H1 (cell line): ENCODE results near the gene ANKRD60. TPM values are rescaled to one million over a fixed set of nuclear protein-coding genes. Genes with fewer than 3 reads are reported as not detected.

Experiments
- CTCF ChIA-PET: fragments of 300-600 bp; sonication (Branson Sonifier 250); formaldehyde crosslinking; loops from one replicate; lab custom pipeline; 2021; ENCODE audit not compliant: partially characterized antibody; lab: Charles Lee
- POLR2A ChIA-PET: fragments of 300-600 bp; sonication (Branson Sonifier 250); formaldehyde crosslinking; loops from one replicate; lab custom pipeline; 2021; ENCODE audit warnings: inconsistent platforms; ENCODE audit not compliant: partially characterized antibody; lab: Charles Lee
- DNase-seq, 2 experiments: peaks; one replicate each; pipeline versions ENCODE4 v3.0.0 to v3.0.0-alpha.2; 2010 to 2022; ENCODE audit warnings: low spot score in 2 of 2, low read depth in 1 of 2, mixed read lengths in 1 of 2
- FAIRE-seq: peaks from 2 replicates; lab custom pipeline; 2011; peaks lifted over from hg19 to GRCh38; lab: Jason Lieb, UNC
- H2AFZ ChIP-seq: 2 replicates; pipeline ENCODE4 v1.8.1; 2012; ENCODE audit warnings: low read length, inconsistent platforms
- H2AK5ac ChIP-seq: 2 replicates; pipeline ENCODE4 v1.6.1; 2013; ENCODE audit warnings: low read depth, low read length
- H2BK120ac ChIP-seq: replicated peaks from 2 replicates; pipeline ENCODE3; 2013; ENCODE audit warnings: low read depth, low read length, inconsistent platforms
- H2BK12ac ChIP-seq: 2 replicates; pipeline ENCODE4 v1.6.1; 2013; ENCODE audit warnings: low read depth, low read length
- H2BK15ac ChIP-seq: 2 replicates; pipeline ENCODE4 v1.6.1; 2013; ENCODE audit warnings: low read length
- H2BK20ac ChIP-seq: 2 replicates; pipeline ENCODE4 v1.6.1; 2013; ENCODE audit warnings: low read length
- H2BK5ac ChIP-seq: 2 replicates; pipeline ENCODE4 v1.6.1; 2013; ENCODE audit warnings: low read depth, low read length
- H3K14ac ChIP-seq: 2 replicates; pipeline ENCODE4 v1.6.1; 2013; ENCODE audit warnings: inconsistent platforms; ENCODE audit not compliant: insufficient read length
- H3K18ac ChIP-seq: 2 replicates; pipeline ENCODE4 v1.6.1; 2013; ENCODE audit warnings: low read length; ENCODE audit errors: extremely low read depth
- H3K23ac ChIP-seq: 2 replicates; pipeline ENCODE4 v1.6.1; 2013; ENCODE audit warnings: inconsistent platforms; ENCODE audit not compliant: insufficient read length
- H3K23me2 ChIP-seq: 2 replicates; pipeline ENCODE4 v1.6.1; 2013; ENCODE audit warnings: low read depth, low read length
- H3K27ac ChIP-seq: 2 replicates; pipeline ENCODE4 v1.6.1; 2011; ENCODE audit warnings: low read depth, low read length, inconsistent platforms
- H3K27me3 ChIP-seq, 4 experiments: replicated peaks in 1 of 4; 1 replicate in 1 of 4; 2 replicates in 3 of 4; pipeline versions ENCODE4 v1.6.1 to v1.8.1; 2011 to 2013; ENCODE audit warnings: low read length in 3 of 4, mild to moderate bottlenecking in 3 of 4, inconsistent platforms in 2 of 4, mixed read lengths in 2 of 4, moderate library complexity in 1 of 4; ENCODE audit not compliant: control insufficient read depth in 3 of 4, insufficient read depth in 3 of 4; ENCODE audit errors: extremely low read depth in 1 of 4
- H3K36me3 ChIP-seq, 4 experiments: 2 replicates each; pipeline versions ENCODE4 v1.6.1 to v1.8.1; 2011 to 2013; ENCODE audit warnings: mild to moderate bottlenecking in 4 of 4, low read length in 3 of 4, moderate library complexity in 2 of 4, control low read depth in 1 of 4, inconsistent platforms in 1 of 4; ENCODE audit not compliant: insufficient read depth in 4 of 4, control insufficient read depth in 2 of 4
- H3K4ac ChIP-seq: replicated peaks from 2 replicates; pipeline ENCODE3; 2013; ENCODE audit warnings: low read length, low read depth, mixed read lengths, inconsistent platforms; ENCODE audit not compliant: insufficient read length
- H3K4me1 ChIP-seq, 4 experiments: replicated peaks in 1 of 4; 1 replicate in 1 of 4; 2 replicates in 3 of 4; pipeline versions ENCODE4 v1.6.1 to v1.8.1; 2011 to 2013; ENCODE audit warnings: low read length in 3 of 4, inconsistent platforms in 2 of 4, mixed read lengths in 1 of 4; ENCODE audit not compliant: insufficient read depth in 4 of 4, control insufficient read depth in 3 of 4
- H3K4me2 ChIP-seq, 2 experiments: 2 replicates each; pipeline versions ENCODE4 v1.6.1 to v1.8.1; 2011 to 2013; ENCODE audit warnings: low read depth in 2 of 2, low read length in 2 of 2, control low read depth in 1 of 2, inconsistent platforms in 1 of 2, mild to moderate bottlenecking in 1 of 2; ENCODE audit not compliant: insufficient read depth in 1 of 2
- H3K4me3 ChIP-seq, 4 experiments: fragments of 200-600, 300-600 bp in 1 of 4; sonication (generic), shearing (Covaris generic), sonication (Bioruptor Twin) in 1 of 4; 2 replicates each; pipeline versions ENCODE4 v1.5.1 to v1.8.1; 2011 to 2016; ENCODE audit warnings: low read length in 4 of 4, low read depth in 3 of 4, control low read depth in 2 of 4, inconsistent platforms in 2 of 4, mild to moderate bottlenecking in 2 of 4, mixed read lengths in 1 of 4, moderate library complexity in 1 of 4; ENCODE audit not compliant: insufficient read depth in 2 of 4; ENCODE audit errors: extremely low read depth in 1 of 4
- H3K56ac ChIP-seq: replicated peaks from 2 replicates; pipeline ENCODE3; 2013; ENCODE audit warnings: low read depth, mild to moderate bottlenecking, mixed read lengths, low read length, inconsistent platforms; ENCODE audit not compliant: insufficient read length
- H3K79me1 ChIP-seq: 2 replicates; pipeline ENCODE4 v1.6.1; 2013; ENCODE audit warnings: low read depth, low read length, control low read depth
- H3K79me2 ChIP-seq, 2 experiments: 2 replicates each; pipeline versions ENCODE4 v1.6.1 to v1.8.1; 2012 to 2013; ENCODE audit warnings: low read length in 2 of 2, mild to moderate bottlenecking in 2 of 2, inconsistent platforms in 1 of 2; ENCODE audit not compliant: insufficient read depth in 2 of 2, control insufficient read depth in 1 of 2
- H3K9ac ChIP-seq, 4 experiments: replicated peaks in 1 of 4; 1 replicate in 1 of 4; 2 replicates in 3 of 4; pipeline versions ENCODE4 v1.6.1 to v1.8.1; 2011 to 2013; ENCODE audit warnings: low read depth in 3 of 4, low read length in 3 of 4, control low read depth in 2 of 4, mild to moderate bottlenecking in 2 of 4, moderate library complexity in 2 of 4, inconsistent platforms in 1 of 4; ENCODE audit errors: extremely low read depth in 1 of 4
- H3K9me3 ChIP-seq, 2 experiments: 2 replicates each; pipeline versions ENCODE4 v1.6.1 to v1.8.1; 2012 to 2013; ENCODE audit warnings: mild to moderate bottlenecking in 2 of 2, moderate library complexity in 2 of 2, control low read depth in 1 of 2, inconsistent platforms in 1 of 2, low read depth in 1 of 2, low read length in 1 of 2, mixed read lengths in 1 of 2; ENCODE audit not compliant: insufficient read depth in 2 of 2
- H4K20me1 ChIP-seq, 2 experiments: replicated peaks in 1 of 2; 2 replicates each; pipeline versions ENCODE3 to v1.8.1; 2011 to 2013; ENCODE audit warnings: inconsistent platforms in 2 of 2, low read length in 2 of 2, mild to moderate bottlenecking in 1 of 2; ENCODE audit not compliant: insufficient read depth in 2 of 2, control insufficient read depth in 1 of 2
- H4K5ac ChIP-seq: 2 replicates; pipeline ENCODE4 v1.6.1; 2013; ENCODE audit warnings: low read length, low read depth, mixed read lengths, inconsistent platforms; ENCODE audit not compliant: insufficient read length
- H4K8ac ChIP-seq: 2 replicates; pipeline ENCODE4 v1.8.0; 2013; ENCODE audit warnings: mild to moderate bottlenecking, moderate library complexity, low read length, inconsistent platforms; ENCODE audit not compliant: insufficient read depth; ENCODE audit errors: extremely low read depth
- H4K91ac ChIP-seq: replicated peaks from 2 replicates; pipeline ENCODE3; 2013; ENCODE audit warnings: low read length, mixed read lengths, inconsistent platforms; ENCODE audit not compliant: insufficient read length
- ATF3 ChIP-seq: IDR thresholded peaks from 2 replicates; pipeline ENCODE4 v1.6.1; 2011; ENCODE audit warnings: low read depth, mild to moderate bottlenecking, low read length; ENCODE audit not compliant: insufficient read depth
- SIN3A ChIP-seq, 2 experiments: IDR thresholded peaks in 1 of 2; conservative IDR thresholded peaks in 1 of 2; 2 replicates each; pipeline ENCODE4 v1.6.1; 2011 to 2012; ENCODE audit warnings: low read length in 2 of 2, improper control_type of control experiment in 1 of 2, low read depth in 1 of 2, mild to moderate bottlenecking in 1 of 2
- SP1 ChIP-seq: IDR thresholded peaks from 2 replicates; pipeline ENCODE4 v1.6.1; 2011; ENCODE audit warnings: low read depth, low read length
- WGBS, 2 experiments: shearing (Covaris generic) in 1 of 2; methylation state at CpG; one replicate each; pipeline versions ENCODE4 v1.1.6 to v1.1.7; 2013 to 2015; ENCODE audit warnings: low lambda C conversion rate in 2 of 2, mixed read lengths in 2 of 2, inconsistent platforms in 1 of 2, low coverage in 1 of 2, missing lambda C conversion rate in 1 of 2; ENCODE audit not compliant: insufficient replicate concordance in 2 of 2, insufficient coverage in 1 of 2, insufficient read length in 1 of 2; ENCODE audit errors: extremely low coverage in 1 of 2, missing lambda C conversion rate in 1 of 2; 5-methylcytosine and 5-hydroxymethylcytosine counted together
- polyA plus RNA-seq, 7 experiments: library from polyadenylated mRNA; depleted of rRNA in 3 of 7; stranded (reverse) in 5 of 7; unstranded in 2 of 7; fragments of >200 nt in 5 of 7; fragments of 200-250 nt in 2 of 7; gene quantifications; 1 replicate in 5 of 7; 2 replicates in 1 of 7; 4 replicates in 1 of 7; pipeline versions ENCODE4 v1.2.1 to v1.2.3, GENCODE V29; 2011 to 2013; ENCODE audit warnings: missing spikeins in 2 of 7, mixed read lengths in 2 of 7
- total RNA-seq: library from RNA; stranded (reverse); fragmentation: NEBNext Ultra II Directional; extraction: Animal tissue kit (Norgen Biotek cat#: 25700); gene quantifications from 2 replicates; pipeline ENCODE4 v1.2.1, GENCODE V29; 2021

ANKRD60 gene
- total and polyA plus RNA-seq, 2 of the 8 experiments (the other 6 are each of a cell fraction or from before 2014, with no cell fraction given): not detected

DNA sequence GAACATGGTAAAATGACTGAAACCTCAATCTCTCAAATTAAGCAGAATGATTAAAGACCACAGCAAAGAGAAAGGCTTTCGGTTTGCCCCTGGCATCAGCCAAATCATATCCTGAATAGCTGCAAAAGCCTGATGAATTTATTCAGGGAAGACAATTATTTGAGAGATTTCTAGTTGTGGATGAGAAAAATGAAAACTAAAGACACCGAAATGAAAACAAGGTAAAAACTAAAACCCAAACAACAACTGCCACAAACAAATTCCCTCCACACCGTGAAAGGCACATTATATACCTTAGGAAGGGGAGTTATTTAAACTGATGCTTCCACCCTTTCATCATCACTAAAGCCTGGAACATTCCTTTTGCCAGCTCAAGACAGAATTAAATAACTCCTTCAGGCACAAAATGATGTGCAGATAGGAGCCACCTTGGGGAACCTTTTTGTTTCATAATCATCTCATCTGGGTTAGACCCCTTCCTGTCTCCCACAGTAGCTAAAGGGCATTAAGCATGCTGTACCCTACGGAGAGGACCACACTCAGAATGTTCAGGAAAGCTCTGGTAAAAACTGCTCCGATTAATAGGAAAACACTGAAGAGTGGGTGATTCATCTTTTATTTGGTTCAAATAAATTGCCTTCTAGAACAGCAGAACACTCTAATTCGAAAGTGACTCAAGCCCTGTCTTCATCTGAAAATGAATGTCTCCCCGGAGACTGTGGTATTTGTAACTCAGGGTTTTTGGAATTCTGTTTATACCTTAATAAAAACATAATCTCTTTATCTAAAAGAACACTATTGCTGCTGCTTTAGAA lies 9.1 kb upstream of the ANKRD60 start:
- H3K36me3 ChIP-seq: peaks cover 0 to 6% (median 4%) of the 10 kb centered on the region in 4 experiments; a peak in 1 of 8 replicates

More for the DNA sequence above, 9.1 kb upstream of the ANKRD60 start:
- POLR2A ChIA-PET: no interaction called here
- Histone ChIP-seq H3K4ac (no peak overlapping the region), H2AK5ac (no peak overlapping the region), H3K79me2 (no peaks in the 10 kb centered on the region), H3K4me1 (no peaks in the 10 kb centered on the region; a peak in 1 of 7 replicates), H3K27ac (no peak overlapping the region), H3K4me3 (no peak overlapping the region; a peak in 1 of 8 replicates), H3K4me2 (peak overlapping the region in 1 of 2 experiments; percentile 62; a peak in 1 of 4 replicates), H2BK12ac (no peak overlapping the region; the same call in 1 of the 2 replicates), H4K20me1 (peaks cover 0 to 3% of the 10 kb centered on the region in 2 experiments), H3K23ac (no peak overlapping the region), H3K27me3 (no peaks in the 10 kb centered on the region; a peak in 1 of 7 replicates), H4K91ac (no peak overlapping the region), H2BK5ac (no peak overlapping the region), H2BK120ac (no peak overlapping the region), H3K9ac (no peak overlapping the region), H2BK20ac (no peak overlapping the region), H2BK15ac (no peak overlapping the region), H3K23me2 (peaks cover 4% of the 10 kb centered on the region; the same call in 1 of the 2 replicates)
- no peak for DNase-seq
- CTCF ChIA-PET: interaction anchor here (0.6 to 5.6 kb wide), 23 partner anchors 9 to 243 kb away, joined by 3 to 53 read pairs (median 4); no protein-coding TSS in a partner anchor
- TF ChIP-seq SIN3A (conservative IDR thresholded peaks at IDR 0.05 in 1 of 2, IDR thresholded peaks at IDR 0.05 in 1 of 2; ENCODE audit: low read depth in 1 of 2, low read length in 2 of 2): no peak
- no peak for TF ChIP-seq ATF3
- TF ChIP-seq SP1: no peak
- TF ChIP-seq, all 59 proteins: peak for 0
- no peak overlapping the region for H2AFZ ChIP-seq
- no peak overlapping the region for H3K14ac ChIP-seq
- no peaks in the 10 kb centered on the region for H3K79me1 ChIP-seq
- H3K18ac ChIP-seq: no peak overlapping the region
- FAIRE-seq: no peak
- WGBS, 2 experiments: 72% methylated on average over 7 of the region's 7 CpGs; no CpG with 5 or more reads in 1 of the 2 experiments
- H3K56ac ChIP-seq: no peak overlapping the region
- no peak overlapping the region for H4K5ac ChIP-seq
- H3K9me3 ChIP-seq: no peaks in the 10 kb centered on the region
- no peak overlapping the region for H4K8ac ChIP-seq
